ENCODE results near the gene KRT79.
A peak's percentile ranks its signal among the peaks of the same experiment; 100 is the strongest.

The KRT79 gene

DNA sequence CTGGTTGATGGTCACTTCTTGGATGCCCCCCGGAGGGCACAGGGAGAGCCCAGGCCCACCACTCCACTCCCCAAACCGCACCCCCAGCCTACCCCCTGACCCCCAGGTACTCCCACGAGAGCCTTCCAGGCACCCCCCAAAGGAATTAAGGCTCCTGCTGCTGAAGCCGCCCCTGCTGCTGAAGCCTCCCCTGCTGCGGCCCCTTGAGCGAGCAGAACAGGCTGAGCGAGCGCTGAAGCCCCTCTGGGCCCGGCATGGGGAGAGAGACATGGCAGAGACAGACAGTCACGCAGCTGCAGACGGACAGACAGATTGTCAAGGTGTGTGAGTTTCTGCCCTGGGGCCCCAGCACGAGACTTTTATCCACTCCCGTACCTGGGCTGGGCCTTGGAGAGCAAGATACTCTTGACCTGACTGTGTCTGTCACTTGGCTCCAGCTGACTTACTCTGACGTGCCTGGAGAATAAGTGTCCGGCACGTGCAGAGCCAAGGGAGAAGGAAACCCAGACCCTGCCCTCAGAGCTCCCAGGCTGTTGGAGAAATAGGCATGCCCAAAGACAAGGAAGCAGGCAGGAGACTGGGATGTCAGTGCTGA, 14.6 kb upstream of the KRT79 start, which contains the start of gene KRT78:
KRT78 (minus strand) TSS at position 334 of the 595 bp plus-strand sequence; CDS start at position 270, 64 bp downstream.
- Mint-ChIP-seq H3K27ac (no peak within 1 kb of the TSS), H3K4me1 (peaks cover 4% of the 10 kb centered on the region), H3K27me3 (peaks cover 31% of the 10 kb centered on the region), H3K9me3 (no peaks in the 10 kb centered on the region), H3K36me3 (no peaks in the 10 kb centered on the region), H3K4me3 (no peak within 1 kb of the TSS)
- no peak for ATAC-seq (ENCODE audit: low read depth)
- DNase-seq (ENCODE audit: low spot score in 2 of 2) = no peak

- ATAC-seq (ENCODE audit: low read depth) (no peak), DNase-seq (ENCODE audit: low spot score in 2 of 2) (no peak)
- no peaks in the 10 kb centered on the region for H3K36me3 Mint-ChIP-seq
- H3K27ac Mint-ChIP-seq = no peak overlapping the region
- H3K27me3 Mint-ChIP-seq = peaks cover 29% of the 10 kb centered on the region
- no peak overlapping the region for H3K4me3 Mint-ChIP-seq
- peaks cover 2% of the 10 kb centered on the region for H3K9me3 Mint-ChIP-seq
- peaks cover 4% of the 10 kb centered on the region for H3K4me1 Mint-ChIP-seq
Observed at GRCh38 chr12:52847335-52848102, 13.4 kb upstream of the KRT79 start.

DNA sequence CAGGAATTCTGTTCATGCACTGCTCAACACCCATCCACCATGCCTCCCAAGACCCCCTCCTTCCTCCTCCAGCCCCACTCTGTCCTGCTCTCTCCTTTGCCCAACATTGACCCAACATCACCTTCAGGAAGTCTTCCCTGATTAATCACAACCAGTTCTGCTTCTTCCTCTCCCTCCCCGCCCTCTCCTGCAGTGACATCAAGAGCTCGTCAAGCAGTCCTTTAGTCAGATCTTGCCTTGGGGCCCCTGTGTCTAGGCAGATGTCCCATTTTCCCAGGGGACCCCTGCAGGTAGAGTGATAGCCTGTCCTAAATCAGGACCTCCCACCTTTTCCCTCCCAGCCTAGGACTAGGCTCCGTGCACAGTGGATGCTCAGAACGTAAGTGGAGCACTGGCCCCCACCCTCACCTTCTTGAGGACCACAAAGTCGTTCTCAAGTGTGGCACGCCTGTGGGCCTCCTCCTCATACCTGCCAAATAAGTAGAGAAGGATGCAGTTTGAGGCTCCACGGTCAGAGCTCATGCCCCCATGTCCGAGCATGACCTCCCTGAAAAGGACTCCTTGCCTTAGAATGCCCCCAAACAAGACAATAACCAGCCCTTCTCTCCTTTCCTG, 12.4 kb upstream of the KRT79 start:
- no peak overlapping the region for H3K4me3 Mint-ChIP-seq
- no peak for ATAC-seq (ENCODE audit: low read depth)
- H3K27ac Mint-ChIP-seq = no peak overlapping the region
- DNase-seq (ENCODE audit: low spot score in 2 of 2) = no peak
- H3K9me3 Mint-ChIP-seq = peaks cover 2% of the 10 kb centered on the region
- H3K27me3 Mint-ChIP-seq = peaks cover 27% of the 10 kb centered on the region
- H3K4me1 Mint-ChIP-seq = peaks cover 4% of the 10 kb centered on the region
- no peaks in the 10 kb centered on the region for H3K36me3 Mint-ChIP-seq

GRCh38 chr12:52845946-52846345, 11.8 kb upstream of the KRT79 start:
- H3K4me3 Mint-ChIP-seq = no peak overlapping the region
- no peak overlapping the region for H3K27ac Mint-ChIP-seq
- peaks cover 2% of the 10 kb centered on the region for H3K9me3 Mint-ChIP-seq
- peaks cover 27% of the 10 kb centered on the region for H3K27me3 Mint-ChIP-seq
- H3K4me1 Mint-ChIP-seq = peaks cover 4% of the 10 kb centered on the region
- ATAC-seq (ENCODE audit: low read depth) = no peak
- DNase-seq (ENCODE audit: low spot score in 2 of 2) = no peak
- no peaks in the 10 kb centered on the region for H3K36me3 Mint-ChIP-seq

DNA sequence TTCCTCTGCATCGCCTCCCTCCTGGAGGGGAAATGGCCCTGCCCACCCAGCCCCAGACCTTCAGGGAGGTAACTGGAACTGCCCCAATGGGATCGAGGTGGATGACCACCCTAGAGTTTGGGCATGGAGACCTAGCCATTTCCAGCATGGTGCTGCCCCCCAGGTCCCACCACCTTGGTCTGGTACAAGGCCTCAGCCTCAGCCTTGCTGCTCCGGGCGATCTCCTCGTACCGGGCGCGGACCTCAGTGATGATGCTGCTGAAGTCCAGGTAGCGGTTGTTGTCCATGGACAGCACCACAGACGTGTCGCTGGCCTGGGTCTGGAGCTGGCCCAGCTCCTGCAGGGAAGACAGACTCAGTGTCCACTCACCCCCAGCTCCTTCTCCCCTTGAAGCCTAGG, 10.3 kb upstream of the KRT79 start:
- DNase-seq (ENCODE audit: low spot score in 2 of 2) (no peak), ATAC-seq (ENCODE audit: low read depth) (no peak)
- Mint-ChIP-seq H3K27ac (no peak overlapping the region), H3K4me1 (no peaks in the 10 kb centered on the region), H3K36me3 (no peaks in the 10 kb centered on the region), H3K4me3 (no peak overlapping the region), H3K27me3 (peaks cover 31% of the 10 kb centered on the region), H3K9me3 (peaks cover 2% of the 10 kb centered on the region)

- ATAC-seq (ENCODE audit: low read depth) = no peak
- H3K36me3 Mint-ChIP-seq = no peaks in the 10 kb centered on the region
- H3K4me1 Mint-ChIP-seq = no peaks in the 10 kb centered on the region
- DNase-seq (ENCODE audit: low spot score in 2 of 2) = no peak
- H3K9me3 Mint-ChIP-seq = peaks cover 2% of the 10 kb centered on the region
- H3K27ac Mint-ChIP-seq = peak overlapping the region; percentile 54
- H3K27me3 Mint-ChIP-seq = peaks cover 26% of the 10 kb centered on the region
- H3K4me3 Mint-ChIP-seq = no peak overlapping the region
Observed at GRCh38 chr12:52839436-52840105, 5.5 kb upstream of the KRT79 start.

DNA sequence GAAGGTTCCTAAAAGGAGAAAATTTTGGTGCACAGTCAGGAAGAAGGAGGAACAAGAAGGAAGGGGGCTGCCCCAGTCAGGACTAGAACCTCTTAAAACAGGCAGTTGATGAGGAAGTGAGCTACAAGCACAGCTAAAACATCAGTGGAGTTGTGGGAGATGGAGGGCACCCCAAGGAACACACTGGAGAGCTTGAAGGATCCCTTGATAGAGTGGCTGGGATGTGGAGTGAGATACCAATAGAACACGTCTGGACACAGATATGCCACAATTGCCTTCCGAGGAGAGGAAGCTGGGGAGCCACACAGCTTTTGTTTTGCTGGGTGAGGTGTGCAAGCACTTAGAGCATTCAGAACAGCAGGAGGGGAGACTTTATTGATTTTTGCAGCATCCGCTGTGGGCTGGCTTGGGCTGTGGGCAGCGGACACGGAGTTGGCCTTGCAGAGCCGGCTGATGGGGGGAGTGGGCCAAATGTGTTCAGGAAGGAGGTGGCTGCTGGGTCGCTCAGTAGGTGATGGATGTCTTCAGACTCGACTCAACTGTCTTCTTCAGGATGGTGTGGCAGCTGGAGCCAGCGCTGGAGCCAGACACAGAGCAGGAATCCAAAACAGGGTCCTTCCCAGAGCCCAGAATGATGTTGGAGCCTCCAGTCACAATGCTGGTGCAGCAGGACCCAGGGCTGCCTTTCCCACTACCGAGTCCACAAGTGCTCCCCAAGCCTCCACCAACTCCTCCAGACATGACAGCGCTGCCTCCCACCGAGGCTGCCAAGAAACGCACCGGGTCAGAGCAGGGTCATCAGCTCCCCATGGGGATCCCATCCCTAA, 4.7 kb upstream of the KRT79 start:
- ATAC-seq (ENCODE audit: low read depth) = no peak

GRCh38 chr12:52837781-52838608, 3.9 kb upstream of the KRT79 start:
- Mint-ChIP-seq H3K27ac (no peak overlapping the region), H3K4me1 (no peaks in the 10 kb centered on the region), H3K9me3 (peaks cover 2% of the 10 kb centered on the region), H3K4me3 (no peak overlapping the region), H3K36me3 (no peaks in the 10 kb centered on the region), H3K27me3 (peaks cover 26% of the 10 kb centered on the region)
- DNase-seq (ENCODE audit: low spot score in 2 of 2) = no peak
- no peak for ATAC-seq (ENCODE audit: low read depth)

More for the DNA sequence above, 4.7 kb upstream of the KRT79 start:
- peaks cover 2% of the 10 kb centered on the region for H3K9me3 Mint-ChIP-seq
- no peaks in the 10 kb centered on the region for H3K36me3 Mint-ChIP-seq
- H3K27ac Mint-ChIP-seq = no peak overlapping the region
- H3K4me1 Mint-ChIP-seq = no peaks in the 10 kb centered on the region
- peaks cover 26% of the 10 kb centered on the region for H3K27me3 Mint-ChIP-seq
- DNase-seq (ENCODE audit: low spot score in 2 of 2) = no peak
- no peak overlapping the region for H3K4me3 Mint-ChIP-seq

GRCh38 chr12:52837413-52837741, 3.3 kb upstream of the KRT79 start:
- Mint-ChIP-seq H3K36me3 (no peaks in the 10 kb centered on the region), H3K4me3 (no peak overlapping the region), H3K4me1 (no peaks in the 10 kb centered on the region), H3K27ac (no peak overlapping the region), H3K27me3 (peaks cover 26% of the 10 kb centered on the region), H3K9me3 (no peaks in the 10 kb centered on the region)
- no peak for ATAC-seq (ENCODE audit: low read depth)
- no peak for DNase-seq (ENCODE audit: low spot score in 2 of 2)

GRCh38 chr12:52836491-52837412, 2.6 kb upstream of the KRT79 start:
- ATAC-seq (ENCODE audit: low read depth) (no peak), DNase-seq (ENCODE audit: low spot score in 2 of 2) (no peak)
- H3K4me1 Mint-ChIP-seq = no peaks in the 10 kb centered on the region
- no peaks in the 10 kb centered on the region for H3K9me3 Mint-ChIP-seq
- peaks cover 25% of the 10 kb centered on the region for H3K27me3 Mint-ChIP-seq
- H3K27ac Mint-ChIP-seq = no peak overlapping the region
- H3K4me3 Mint-ChIP-seq = no peak overlapping the region
- no peaks in the 10 kb centered on the region for H3K36me3 Mint-ChIP-seq

DNA sequence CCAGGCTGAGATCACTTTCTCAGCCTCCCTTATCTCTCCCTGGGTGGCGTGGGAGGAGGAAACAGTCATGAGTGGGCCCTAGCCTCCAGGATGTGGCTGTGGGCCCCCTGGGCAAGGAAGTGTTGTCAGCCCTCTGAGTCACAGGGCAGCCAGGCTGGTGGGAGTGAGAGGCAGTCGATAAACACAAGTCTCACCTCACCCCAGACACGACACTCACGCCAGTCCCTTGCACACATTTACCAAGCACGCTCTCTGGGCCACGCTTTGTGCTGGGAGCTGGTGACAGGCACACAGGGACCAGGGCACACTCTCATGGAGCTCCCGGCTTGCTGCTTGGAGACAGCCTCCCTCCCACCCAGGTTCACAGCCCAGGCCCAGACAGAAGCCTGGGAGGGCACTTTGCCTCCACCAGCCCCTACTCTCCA, 1.9 kb upstream of the KRT79 start:
- DNase-seq (ENCODE audit: low spot score in 2 of 2) (no peak), ATAC-seq (ENCODE audit: low read depth) (no peak)
- H3K4me1 Mint-ChIP-seq = no peaks in the 10 kb centered on the region
- no peak overlapping the region for H3K27ac Mint-ChIP-seq
- H3K9me3 Mint-ChIP-seq = no peaks in the 10 kb centered on the region
- H3K27me3 Mint-ChIP-seq = peaks cover 26% of the 10 kb centered on the region
- no peaks in the 10 kb centered on the region for H3K36me3 Mint-ChIP-seq
- H3K4me3 Mint-ChIP-seq = no peak overlapping the region

DNA sequence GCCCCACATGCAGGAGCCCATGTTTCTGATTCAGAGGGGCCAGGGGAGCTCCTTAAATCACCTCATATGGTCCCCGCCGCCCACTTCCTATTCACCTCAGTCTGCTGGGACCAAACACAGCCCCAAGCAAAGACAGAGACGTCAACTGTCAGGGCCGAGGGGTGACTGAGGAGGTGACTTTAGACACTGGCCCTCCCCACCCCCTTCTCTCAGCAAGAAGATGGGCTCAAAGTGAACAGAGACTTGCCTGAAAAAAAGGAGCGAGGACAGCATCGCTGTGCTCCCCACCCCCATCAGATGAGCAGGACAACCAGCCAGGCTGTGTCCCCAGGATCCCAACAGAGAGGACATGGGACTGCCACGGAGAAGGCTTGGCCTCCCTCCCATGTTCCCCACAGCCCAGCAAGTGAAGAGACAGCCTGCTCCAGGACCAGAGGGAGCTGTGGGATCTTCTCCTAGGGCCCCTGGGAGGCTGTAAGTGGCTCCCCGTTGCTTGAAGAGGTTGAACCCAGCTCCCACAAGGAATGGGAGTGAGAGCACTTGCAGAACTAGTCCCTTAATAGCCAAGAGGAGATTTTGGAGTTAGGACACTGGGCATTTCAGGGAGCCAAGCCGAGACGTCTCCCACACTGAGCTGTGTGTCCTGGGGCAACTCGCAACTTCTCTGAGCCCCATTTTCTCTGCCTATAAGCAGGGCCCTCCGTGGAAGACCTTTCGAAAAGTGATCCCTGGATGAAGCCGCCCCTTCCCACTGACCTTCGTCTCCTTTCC, 1.3 kb upstream of the KRT79 start:
- no peaks in the 10 kb centered on the region for H3K9me3 Mint-ChIP-seq
- no peaks in the 10 kb centered on the region for H3K36me3 Mint-ChIP-seq
- H3K27ac Mint-ChIP-seq = no peak overlapping the region
- no peak for ATAC-seq (ENCODE audit: low read depth)
- DNase-seq (ENCODE audit: low spot score in 2 of 2) = no peak
- peaks cover 26% of the 10 kb centered on the region for H3K27me3 Mint-ChIP-seq
- H3K4me1 Mint-ChIP-seq = no peaks in the 10 kb centered on the region
- no peak overlapping the region for H3K4me3 Mint-ChIP-seq

All from memory B cell (primary cell).